Measurements from ENCODE around the gene PRR15L.

The PRR15L gene

GRCh38 chr17:47987240-47987835, 29.7 kb upstream of the PRR15L start:
- DNase-seq = no peak

- no peak for DNase-seq
Measured at GRCh38 chr17:47986520-47986919, 28.8 kb upstream of the PRR15L start.

GRCh38 chr17:47983492-47984223, 26.0 kb upstream of the PRR15L start:
- DNase-seq = no peak

GRCh38 chr17:47982645-47983390, 25.1 kb upstream of the PRR15L start:
- DNase-seq = no peak

GRCh38 chr17:47982091-47982617, 24.5 kb upstream of the PRR15L start:
- DNase-seq = no peak

- no peak for DNase-seq
Measured at GRCh38 chr17:47981462-47981861, 23.8 kb upstream of the PRR15L start.

GRCh38 chr17:47980541-47980940, 22.9 kb upstream of the PRR15L start:
- no peak for DNase-seq

GRCh38 chr17:47978324-47978723, 20.6 kb upstream of the PRR15L start:
- DNase-seq = no peak

GRCh38 chr17:47975823-47976205, 18.1 kb upstream of the PRR15L start:
- no peak for DNase-seq

GRCh38 chr17:47975189-47975822, 17.6 kb upstream of the PRR15L start:
- DNase-seq = no peak

- no peak for DNase-seq
Measured at GRCh38 chr17:47973541-47973940, 15.9 kb upstream of the PRR15L start.

- DNase-seq = peak; percentile 94
Measured at GRCh38 chr17:47970725-47971499, 13.2 kb upstream of the PRR15L start, which contains the start of gene CDK5RAP3. TSS of gene CDK5RAP3 (plus strand) at chr17:47971113. CDS start at chr17:47971147, 34 bp downstream.

GRCh38 chr17:47969930-47970724, 12.4 kb upstream of the PRR15L start:
- DNase-seq = no peak

GRCh38 chr17:47968836-47969235, 11.2 kb upstream of the PRR15L start:
- no peak for DNase-seq

GRCh38 chr17:47967607-47968252, 10.0 kb upstream of the PRR15L start:
- DNase-seq = no peak

GRCh38 chr17:47966079-47966519, 8.4 kb upstream of the PRR15L start:
- DNase-seq = no peak

GRCh38 chr17:47964856-47965255, 7.2 kb upstream of the PRR15L start:
- DNase-seq = no peak

- DNase-seq = no peak
Measured at GRCh38 chr17:47962901-47963300, 5.2 kb upstream of the PRR15L start.

- no peak for DNase-seq
Measured at GRCh38 chr17:47961406-47961805, 3.7 kb upstream of the PRR15L start.

GRCh38 chr17:47959825-47960655, 2.4 kb upstream of the PRR15L start:
- DNase-seq = no peak
